ENCODE measurements around the gene RPS3. TPM values are rescaled to one million over a fixed set of nuclear protein-coding genes. Genes with fewer than 3 reads are reported as not detected.

RPS3 gene
- total RNA-seq, 2 donors from 2014 or later, result 2,923 to 3,877 TPM

DNA sequence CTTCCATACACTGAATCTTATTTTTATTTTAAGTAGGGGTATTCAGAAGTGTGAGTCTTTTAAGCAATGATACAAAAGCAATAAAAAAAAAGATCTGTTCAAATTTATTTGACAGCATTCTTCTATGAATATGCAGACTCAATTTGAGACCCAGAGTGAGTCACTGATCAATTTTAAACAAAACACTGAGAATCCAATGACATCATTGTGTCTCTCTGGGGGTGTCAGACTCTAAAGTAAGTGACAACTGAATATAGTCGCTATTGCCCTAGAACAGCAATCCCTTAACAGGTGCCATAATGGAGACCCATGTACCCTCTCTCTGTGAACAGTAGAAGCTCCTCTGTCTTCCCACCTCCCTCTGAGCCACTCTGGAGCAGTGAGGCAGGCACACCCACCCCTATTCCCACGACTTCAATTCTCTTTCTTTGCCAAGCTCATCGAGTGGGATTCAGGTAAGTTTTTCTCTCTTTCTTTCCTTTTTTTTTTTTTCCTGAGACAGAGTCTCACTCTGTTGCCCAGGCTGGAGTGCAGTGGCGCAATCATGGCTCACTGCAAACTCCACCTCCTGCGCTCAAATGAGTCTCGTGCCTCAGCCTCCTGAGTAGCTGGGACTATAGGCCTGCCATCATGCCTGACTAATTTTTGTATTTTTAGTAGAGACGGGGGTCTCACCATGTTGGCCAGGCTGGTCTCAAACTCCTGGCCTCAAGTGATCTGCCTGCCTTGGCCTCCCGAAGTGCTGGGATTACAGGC is 5.1 kb upstream of the RPS3 start:
- no peak overlapping the region for H3K9ac ChIP-seq (ENCODE audit: extremely low read depth, low read length, poor library complexity, severe bottlenecking)
- H3K27me3 ChIP-seq (ENCODE audit: control insufficient read depth, insufficient read depth, low read length, poor library complexity, severe bottlenecking), result no peaks in the 10 kb centered on the region
- no peaks in the 10 kb centered on the region for H3K36me3 ChIP-seq (ENCODE audit: control insufficient read depth, insufficient read depth, low read length)
- no peaks in the 10 kb centered on the region for H3K9me3 ChIP-seq (ENCODE audit: control insufficient read depth, low read length)
- Mint-ChIP-seq H3K4me1 (peaks cover 26% of the 10 kb centered on the region), H3K4me3 (no peak overlapping the region), H3K27me3 (ENCODE audit: insufficient read depth) (no peaks in the 10 kb centered on the region), H3K27ac (peak overlapping the region; percentile 49), H3K9me3 (no peaks in the 10 kb centered on the region), H3K36me3 (ENCODE audit: low read depth) (no peaks in the 10 kb centered on the region)
- no peak for TF ChIP-seq CTCF (conservative IDR thresholded peaks at IDR 0.05)
- DNase-seq, result no peak
- H3K4me3 ChIP-seq (ENCODE audit: low read length), result no peak overlapping the region
- no peaks in the 10 kb centered on the region for H3K4me1 ChIP-seq (ENCODE audit: control insufficient read depth, insufficient read depth, low read length)
- WGBS, 2 experiments (ENCODE audit: insufficient coverage in 1 of 2, insufficient read length in 1 of 2), result 81 to 83% methylated on average over 7 to 8 of the region's 8 CpGs
- no peak overlapping the region for H3K27ac ChIP-seq (ENCODE audit: low read depth, low read length)

DNA sequence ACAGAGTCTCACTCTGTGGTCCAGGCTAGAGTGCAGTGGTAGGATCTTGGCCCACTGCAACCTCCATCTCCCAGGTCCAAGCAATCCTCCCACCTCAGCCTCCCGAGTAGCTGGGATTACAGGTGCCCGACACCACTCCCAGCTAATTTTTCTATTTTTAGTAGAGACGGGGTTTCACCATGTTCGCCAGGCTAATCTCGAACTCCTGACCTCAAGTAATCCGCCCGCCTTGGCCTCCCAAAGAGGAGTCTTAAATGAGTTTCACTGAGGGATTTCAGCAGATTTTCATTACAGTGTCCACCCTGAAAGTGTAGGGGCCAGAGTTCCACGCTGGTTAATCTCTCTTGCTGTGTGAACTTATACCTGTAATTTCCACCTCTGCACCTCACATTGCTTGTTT is 412 bp upstream of the RPS3 start:
- H3K36me3 ChIP-seq (ENCODE audit: control insufficient read depth, insufficient read depth, low read length), result peaks cover 39% of the 10 kb centered on the region
- H3K9me3 Mint-ChIP-seq, result no peaks in the 10 kb centered on the region
- H3K4me1 ChIP-seq (ENCODE audit: control insufficient read depth, insufficient read depth, low read length), result peaks cover 15% of the 10 kb centered on the region
- peaks cover 43% of the 10 kb centered on the region for H3K36me3 Mint-ChIP-seq (ENCODE audit: low read depth)
- DNase-seq, result no peak
- H3K4me3 Mint-ChIP-seq, result peak overlapping the region; percentile 99
- 75 to 84% methylated on average over 6 to 8 of the region's 8 CpGs for WGBS, 2 experiments (ENCODE audit: insufficient coverage in 1 of 2, insufficient read length in 1 of 2)
- no peak for TF ChIP-seq CTCF (conservative IDR thresholded peaks at IDR 0.05)
- peaks cover 54% of the 10 kb centered on the region for H3K4me1 Mint-ChIP-seq
- no peak overlapping the region for H3K4me3 ChIP-seq (ENCODE audit: low read length)
- H3K27ac ChIP-seq (ENCODE audit: low read depth, low read length), result no peak overlapping the region
- H3K9ac ChIP-seq (ENCODE audit: extremely low read depth, low read length, poor library complexity, severe bottlenecking), result no peak overlapping the region
- no peaks in the 10 kb centered on the region for H3K27me3 ChIP-seq (ENCODE audit: control insufficient read depth, insufficient read depth, low read length, poor library complexity, severe bottlenecking)
- H3K27ac Mint-ChIP-seq, result peak overlapping the region; percentile 99
- no peaks in the 10 kb centered on the region for H3K27me3 Mint-ChIP-seq (ENCODE audit: insufficient read depth)
- no peaks in the 10 kb centered on the region for H3K9me3 ChIP-seq (ENCODE audit: control insufficient read depth, low read length)

GRCh38 chr11:75400146-75400865 is 988 bp downstream of the RPS3 start:
- TF ChIP-seq CTCF (conservative IDR thresholded peaks at IDR 0.05), result no peak
- peak overlapping the region; percentile 99 for H3K4me3 Mint-ChIP-seq
- H3K9me3 ChIP-seq (ENCODE audit: control insufficient read depth, low read length), result no peaks in the 10 kb centered on the region
- no peaks in the 10 kb centered on the region for H3K27me3 Mint-ChIP-seq (ENCODE audit: insufficient read depth)
- H3K4me3 ChIP-seq (ENCODE audit: low read length), result peak overlapping the region; percentile 95
- no peaks in the 10 kb centered on the region for H3K9me3 Mint-ChIP-seq
- peak; percentile 52 for DNase-seq
- no peaks in the 10 kb centered on the region for H3K27me3 ChIP-seq (ENCODE audit: control insufficient read depth, insufficient read depth, low read length, poor library complexity, severe bottlenecking)
- H3K9ac ChIP-seq (ENCODE audit: extremely low read depth, low read length, poor library complexity, severe bottlenecking), result peak overlapping the region; percentile 99
- H3K4me1 Mint-ChIP-seq, result peaks cover 50% of the 10 kb centered on the region
- peaks cover 24% of the 10 kb centered on the region for H3K4me1 ChIP-seq (ENCODE audit: control insufficient read depth, insufficient read depth, low read length)
- H3K36me3 Mint-ChIP-seq (ENCODE audit: low read depth), result peaks cover 55% of the 10 kb centered on the region
- WGBS, 2 experiments (ENCODE audit: insufficient coverage in 1 of 2, insufficient read length in 1 of 2), result 0 to 1% methylated on average over 9 to 11 of the region's 11 CpGs
- H3K27ac ChIP-seq (ENCODE audit: low read depth, low read length), result peak overlapping the region; percentile 95
- H3K27ac Mint-ChIP-seq, result peak overlapping the region; percentile 99
- peaks cover 53% of the 10 kb centered on the region for H3K36me3 ChIP-seq (ENCODE audit: control insufficient read depth, insufficient read depth, low read length)

Data from endodermal cell (in vitro differentiated cells).